B cell (primary cell): ENCODE data around the gene SNAPC4. TPM values are rescaled to one million over a fixed set of nuclear protein-coding genes. Genes with fewer than 3 reads are reported as not detected.
A peak's percentile ranks its signal among the peaks of the same experiment; 100 is the strongest.

ENCODE experiments used
- ATAC-seq: fragments of 200-7000 bp; cut with Tn5 transposase; one replicate; pipeline ENCODE4 v1.10.0; 2021; ENCODE audit warnings: low read depth, mild to moderate bottlenecking, moderate number of reproducible peaks, moderate library complexity
- CTCF ChIA-PET: fragments of 350-600 bp; sonication (Branson Sonifier 250); formaldehyde crosslinking; loops from one replicate; lab custom pipeline; 2021; ENCODE audit warnings: antibody characterized with exemption, inconsistent platforms; lab: Charles Lee
- POLR2A ChIA-PET: fragments of 350-600 bp; sonication (Branson Sonifier 250); formaldehyde crosslinking; loops from one replicate; lab custom pipeline; 2021; ENCODE audit warnings: antibody characterized with exemption; lab: Charles Lee
- DNase-seq: peaks from one replicate; pipeline ENCODE4 v3.0.0; 2013
- H2AFZ ChIP-seq: 2 replicates; pipeline ENCODE4 v1.6.1; 2012; ENCODE audit warnings: mild to moderate bottlenecking, low read depth, low read length; ENCODE audit not compliant: insufficient read depth, poor library complexity, severe bottlenecking
- H3K27ac ChIP-seq, 2 donors: 1 replicate in 1 of 2; 2 replicates in 1 of 2; pipeline ENCODE4 v1.5.1; 2012 to 2013; ENCODE audit warnings: low read length in 2 of 2, mild to moderate bottlenecking in 2 of 2, moderate library complexity in 1 of 2
- H3K27me3 ChIP-seq, 4 experiments: fragments of 200-600 bp in 1 of 4; sonication (generic) in 1 of 4; replicated peaks in 1 of 4; 1 replicate in 2 of 4; 2 replicates in 2 of 4; pipeline versions ENCODE4 v1.6.1 to v1.7.0; 2013 to 2016; ENCODE audit warnings: low read length in 3 of 4, mild to moderate bottlenecking in 2 of 4, mixed read lengths in 1 of 4, moderate library complexity in 1 of 4; ENCODE audit not compliant: insufficient read depth in 4 of 4, control insufficient read depth in 3 of 4; ENCODE audit errors: control extremely low read depth in 1 of 4
- H3K36me3 ChIP-seq, 2 experiments: replicated peaks in 1 of 2; 1 replicate in 1 of 2; 2 replicates in 1 of 2; pipeline versions ENCODE4 v1.6.1 to v1.7.1; 2013; ENCODE audit warnings: low read length in 1 of 2; ENCODE audit not compliant: insufficient read depth in 2 of 2, control insufficient read depth in 1 of 2; ENCODE audit errors: control extremely low read depth in 1 of 2, extremely low read depth in 1 of 2
- H3K4me1 ChIP-seq, 2 donors: fragments of 200-600 bp in 1 of 2; sonication (generic) in 1 of 2; 1 replicate in 1 of 2; 2 replicates in 1 of 2; pipeline versions ENCODE4 v1.5.1 to v1.6.1; 2013 to 2017; ENCODE audit warnings: low read length in 2 of 2; ENCODE audit not compliant: control insufficient read depth in 2 of 2, insufficient read depth in 2 of 2
- H3K4me2 ChIP-seq: replicated peaks from 2 replicates; pipeline ENCODE3; 2012; ENCODE audit warnings: mild to moderate bottlenecking, low read depth, low read length; ENCODE audit not compliant: poor library complexity, severe bottlenecking
- H3K4me3 ChIP-seq, 5 experiments: fragments of 200-600 bp in 1 of 5; sonication (generic) in 1 of 5; 1 replicate in 3 of 5; 2 replicates in 2 of 5; pipeline versions ENCODE4 v1.5.1 to v1.7.0; 2011 to 2016; ENCODE audit warnings: low read length in 4 of 5, mild to moderate bottlenecking in 4 of 5, low read depth in 2 of 5, control low read depth in 1 of 5, moderate library complexity in 1 of 5; ENCODE audit not compliant: insufficient read depth in 1 of 5; ENCODE audit errors: control extremely low read depth in 1 of 5, extremely low read depth in 1 of 5
- H3K79me2 ChIP-seq: fragments of 200-600 bp; sonication (generic); one replicate; pipeline ENCODE4 v1.6.0; 2016; ENCODE audit warnings: low read length; ENCODE audit not compliant: control insufficient read depth, insufficient read depth
- H3K9ac ChIP-seq: fragments of 200-600 bp; sonication (generic); 2 replicates; pipeline ENCODE4 v1.6.1; 2017; ENCODE audit warnings: mild to moderate bottlenecking, low read length, moderate library complexity
- H3K9me3 ChIP-seq, 3 donors: one replicate each; pipeline versions ENCODE4 v1.6.1 to v1.7.1; 2013; ENCODE audit warnings: low read length in 2 of 3; ENCODE audit not compliant: control insufficient read depth in 2 of 3, insufficient read depth in 1 of 3; ENCODE audit errors: control extremely low read depth in 1 of 3
- H4K20me1 ChIP-seq: 2 replicates; pipeline ENCODE4 v1.6.0; 2012; ENCODE audit warnings: mild to moderate bottlenecking, low read length; ENCODE audit not compliant: insufficient read depth, control insufficient read depth, poor library complexity, severe bottlenecking
- H3K27ac Mint-ChIP-seq: one replicate; pipeline ENCODE4 v1.8.0; 2021; ENCODE audit warnings: mixed read lengths
- H3K27me3 Mint-ChIP-seq: one replicate; pipeline ENCODE4 v1.8.0; 2021; ENCODE audit warnings: mixed read lengths
- H3K4me1 Mint-ChIP-seq: one replicate; pipeline ENCODE4 v1.8.0; 2021; ENCODE audit warnings: mixed read lengths
- H3K4me3 Mint-ChIP-seq: one replicate; pipeline ENCODE4 v1.8.0; 2021; ENCODE audit warnings: mixed read lengths
- H3K9me3 Mint-ChIP-seq: one replicate; pipeline ENCODE4 v1.8.0; 2022; ENCODE audit warnings: mixed read lengths; ENCODE audit not compliant: insufficient read depth
- CTCF ChIP-seq: fragments of 200-600 bp; IDR thresholded peaks from one replicate; pipeline ENCODE4 v1.8.0; 2022; ENCODE audit warnings: antibody characterized with exemption, mild to moderate bottlenecking
- EZH2 ChIP-seq: IDR thresholded peaks from 2 replicates; pipeline ENCODE4 v1.6.1; 2012; ENCODE audit warnings: borderline replicate concordance, low read depth, mild to moderate bottlenecking, moderate library complexity, low read length; ENCODE audit not compliant: insufficient read depth, poor library complexity, severe bottlenecking
- WGBS: methylation state at CpG from one replicate; pipeline ENCODE4 v1.1.5; 2013; ENCODE audit warnings: missing lambda C conversion rate; ENCODE audit not compliant: insufficient coverage; 5-methylcytosine and 5-hydroxymethylcytosine counted together
- intact Hi-C: fragments of 100-400 bp; cut with micrococcal nuclease; formaldehyde crosslinking; loops from one replicate; pipeline ENCODE4 v1.10.0; 2022
- polyA plus RNA-seq: library from polyadenylated mRNA; depleted of rRNA; stranded (reverse); fragments of >200 nt; gene quantifications from 2 replicates; pipeline ENCODE4 v1.2.3, GENCODE V29; 2012
- total RNA-seq, 2 donors: library from RNA; stranded (reverse); fragments of 120-200 nt in 1 of 2; gene quantifications; 1 replicate in 1 of 2; 2 replicates in 1 of 2; pipeline versions ENCODE4 v1.2.3 to v1.2.4, GENCODE V29; 2013 to 2022

Gene SNAPC4
- total and polyA plus RNA-seq, 2 donors (not counting 1 experiment from before 2014, with no cell fraction given), result 13.1 to 15.6 TPM

GRCh38 chr9:136363949-136364748 is 35.8 kb downstream of the SNAPC4 start:
- CTCF ChIA-PET, result interaction anchor here (0.6 to 2.9 kb wide), 14 partner anchors 14 to 398 kb away, joined by 3 to 21 read pairs (median 4); no protein-coding TSS in a partner anchor
- H3K4me1 ChIP-seq, result peaks cover 5 to 10% of the 10 kb centered on the region in 2 donors
- Mint-ChIP-seq H3K4me3 (peak overlapping the region; percentile 49), H3K4me1 (peaks cover 10% of the 10 kb centered on the region), H3K27ac (peak overlapping the region; percentile 37), H3K27me3 (no peaks in the 10 kb centered on the region), H3K9me3 (no peaks in the 10 kb centered on the region)
- DNase-seq (no peak), ATAC-seq (no peak)
- H3K27me3 ChIP-seq, result no peaks in the 10 kb centered on the region
- H3K79me2 ChIP-seq, result no peaks in the 10 kb centered on the region
- no peak overlapping the region for H3K9ac ChIP-seq
- H3K9me3 ChIP-seq, result peaks cover 0 to 10% (median 0%) of the 10 kb centered on the region in 3 donors
- H2AFZ ChIP-seq, result peak overlapping the region; percentile 78
- peak; percentile 64 for TF ChIP-seq CTCF
- TF ChIP-seq EZH2, result no peak
- peak overlapping the region; percentile 77 for H3K4me2 ChIP-seq
- 66% methylated on average over 43 of the region's 54 CpGs for WGBS
- H3K36me3 ChIP-seq, result peaks cover 0 to 13% of the 10 kb centered on the region in 2 experiments
- POLR2A ChIA-PET, result interaction anchor here (1.2 to 1.3 kb wide), 3 partner anchors 46 to 53 kb away, joined by 4 read pairs; partner anchors contain the start of genes ENTR1 and PMPCA
- peaks cover 19% of the 10 kb centered on the region for H4K20me1 ChIP-seq
- peak overlapping the region in 1 of 5 experiments; percentile 97 for H3K4me3 ChIP-seq
- H3K27ac ChIP-seq, result no peak overlapping the region
- intact Hi-C loops, result loop anchor here (1.0 to 5.0 kb wide), 8 partner anchors 22 to 457 kb away; partner anchors contain the start of genes CAMSAP1, ENTR1, PMPCA and QSOX2
